Common myeloid progenitor, CD34-positive (primary cell): ENCODE results near the gene MYH9.
A peak's percentile ranks its signal among the peaks of the same experiment; 100 is the strongest.
"Not testable (repeated sequence)": the region's sequence is repeated elsewhere in the genome, so short reads cannot be mapped to it uniquely, and the experiment has no call there.

Experiments
- CTCF ChIA-PET: fragments of 350-600 bp; sonication (Branson Sonifier 250); formaldehyde crosslinking; loops from one replicate; lab custom pipeline; 2021; ENCODE audit warnings: antibody characterized with exemption; lab: Charles Lee
- POLR2A ChIA-PET: fragments of 350-600 bp; sonication (Branson Sonifier 250); formaldehyde crosslinking; loops from one replicate; lab custom pipeline; 2021; ENCODE audit warnings: antibody characterized with exemption; lab: Charles Lee
- DNase-seq, 3 donors: peaks; one replicate each; pipeline versions ENCODE4 v3.0.0 to v3.0.0-alpha.2; 2013
- H3K27ac ChIP-seq, 2 experiments: 1 replicate in 1 of 2; 2 replicates in 1 of 2; pipeline ENCODE4 v1.7.0; 2013; ENCODE audit warnings: inconsistent platforms in 2 of 2, low read length in 2 of 2, mild to moderate bottlenecking in 2 of 2, low read depth in 1 of 2, moderate library complexity in 1 of 2; ENCODE audit not compliant: severe bottlenecking in 2 of 2, insufficient read depth in 1 of 2, poor library complexity in 1 of 2
- H3K27me3 ChIP-seq, 5 experiments: replicated peaks in 2 of 5; 1 replicate in 3 of 5; 2 replicates in 2 of 5; pipeline versions ENCODE4 v1.6.1 to v1.7.0; 2013; ENCODE audit warnings: low read length in 4 of 5, mild to moderate bottlenecking in 2 of 5, moderate library complexity in 2 of 5, inconsistent platforms in 1 of 5; ENCODE audit not compliant: insufficient read depth in 5 of 5, control insufficient read depth in 4 of 5
- H3K36me3 ChIP-seq, 4 experiments: 1 replicate in 2 of 4; 2 replicates in 2 of 4; pipeline versions ENCODE4 v1.6.1 to v1.7.0; 2013; ENCODE audit warnings: low read length in 3 of 4, control low read depth in 1 of 4, mild to moderate bottlenecking in 1 of 4; ENCODE audit not compliant: control insufficient read depth in 4 of 4, insufficient read depth in 4 of 4
- H3K4me1 ChIP-seq, 4 experiments: 1 replicate in 3 of 4; 2 replicates in 1 of 4; pipeline versions ENCODE4 v1.6.1 to v1.7.1; 2013; ENCODE audit warnings: low read length in 3 of 4, mild to moderate bottlenecking in 3 of 4, control low read depth in 1 of 4, inconsistent platforms in 1 of 4, moderate library complexity in 1 of 4; ENCODE audit not compliant: control insufficient read depth in 4 of 4, insufficient read depth in 4 of 4; ENCODE audit errors: control extremely low read depth in 1 of 4
- H3K4me3 ChIP-seq, 7 experiments: 1 replicate in 4 of 7; 2 replicates in 3 of 7; pipeline versions ENCODE4 v1.5.1 to v1.7.0; 2013; ENCODE audit warnings: mild to moderate bottlenecking in 7 of 7, low read length in 6 of 7, moderate library complexity in 6 of 7, inconsistent platforms in 2 of 7, low read depth in 2 of 7, control low read depth in 1 of 7; ENCODE audit not compliant: insufficient read depth in 4 of 7, control insufficient read depth in 1 of 7; ENCODE audit errors: extremely low read depth in 1 of 7
- H3K9me3 ChIP-seq, 5 experiments: 1 replicate in 4 of 5; 2 replicates in 1 of 5; pipeline versions ENCODE4 v1.6.1 to v1.7.1; 2013; ENCODE audit warnings: low read length in 4 of 5, mild to moderate bottlenecking in 2 of 5, inconsistent platforms in 1 of 5, low read depth in 1 of 5, moderate library complexity in 1 of 5; ENCODE audit not compliant: control insufficient read depth in 4 of 5, insufficient read depth in 2 of 5; ENCODE audit errors: control extremely low read depth in 1 of 5
- WGBS: methylation state at CpG from one replicate; pipeline ENCODE4 v1.1.5; 2013; ENCODE audit not compliant: insufficient coverage; 5-methylcytosine and 5-hydroxymethylcytosine counted together

MYH9 gene

GRCh38 chr22:36255572-36255971 lies 132.2 kb downstream of the MYH9 start:
- POLR2A ChIA-PET, H3K4me3 ChIP-seq, H3K27ac ChIP-seq, DNase-seq, H3K9me3 ChIP-seq, H3K27me3 ChIP-seq, CTCF ChIA-PET: not testable (repeated sequence)
- no CpG with 5 or more reads among the region's 5 CpGs for WGBS
- Histone ChIP-seq H3K36me3 (peaks cover 0 to 13% (median 4%) of the 10 kb centered on the region in 4 experiments), H3K4me1 (peaks cover 5 to 44% (median 40%) of the 10 kb centered on the region in 4 experiments)

DNA sequence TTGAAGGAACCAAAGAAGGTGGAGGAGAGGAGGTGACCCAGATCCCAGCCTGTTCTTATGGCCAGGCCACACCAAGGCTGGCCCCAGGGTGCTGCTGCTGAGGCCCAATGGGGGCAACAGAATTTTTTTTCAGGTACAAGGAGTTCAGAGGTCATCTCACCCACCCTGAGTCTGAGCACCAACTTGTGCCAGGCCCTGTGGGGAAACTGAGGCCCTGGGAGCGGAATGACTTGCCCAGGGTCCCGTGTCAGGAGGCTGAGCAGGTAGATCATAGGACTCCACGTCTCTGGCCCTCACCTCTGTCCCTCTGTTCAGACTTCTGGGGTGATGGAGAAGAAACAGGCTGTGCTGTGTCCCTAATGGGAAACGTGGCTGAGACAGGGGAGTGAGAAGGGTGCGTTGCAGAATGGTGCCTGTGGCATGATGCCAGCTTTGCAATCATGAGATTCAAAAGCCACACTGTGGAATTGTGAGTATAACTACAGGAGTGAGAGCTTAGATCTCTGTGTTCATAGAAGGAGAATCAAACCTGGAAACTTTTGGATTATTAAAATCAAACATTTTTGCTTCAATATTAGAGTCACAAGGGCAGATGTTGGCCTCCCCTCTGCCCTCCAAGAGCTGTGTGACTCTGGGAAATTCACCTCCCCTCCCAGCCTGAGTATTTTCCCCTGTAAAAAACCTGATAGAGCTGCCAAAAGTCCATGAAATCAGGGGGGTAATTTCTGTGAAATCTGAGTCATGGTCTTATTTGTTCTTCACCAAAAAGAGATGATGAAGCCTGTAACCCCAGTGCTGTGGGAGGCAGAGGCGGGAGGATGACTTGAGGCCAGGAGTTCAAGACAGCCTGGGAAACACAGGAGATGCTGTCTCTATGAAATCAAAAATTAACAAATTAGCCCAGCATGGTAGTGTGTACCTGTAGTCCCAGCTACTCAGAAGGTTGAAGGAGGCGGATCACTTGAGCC lies 134.0 kb downstream of the MYH9 start:
- Histone ChIP-seq H3K27me3 (no peaks in the 10 kb centered on the region), H3K4me3 (peak overlapping the region; percentile 51 to 97 (median 81)), H3K27ac (peak overlapping the region; percentile 62 to 86), H3K4me1 (peaks cover 2 to 34% (median 32%) of the 10 kb centered on the region in 4 experiments), H3K9me3 (peaks cover 0 to 3% (median 0%) of the 10 kb centered on the region in 5 experiments), H3K36me3 (peaks cover 0 to 8% (median 3%) of the 10 kb centered on the region in 4 experiments)
- WGBS = 53% methylated on average over 6 of the region's 7 CpGs
- ChIA-PET CTCF (interaction anchor here (0.8 to 3.6 kb wide), 10 partner anchors 10 to 49 kb away, joined by 3 to 20 read pairs (median 4); partner anchors contain the start of gene APOL2), POLR2A (interaction anchor here (1.0 kb wide), 1 partner anchor 14 kb away, joined by 3 read pairs; the partner anchor contains the start of gene APOL2)
- peak in 2 of 3 donors; percentile 26 to 29 for DNase-seq

GRCh38 chr22:36252754-36253522 lies 134.8 kb downstream of the MYH9 start, which contains the start of gene APOL1:
APOL1 (plus strand) TSS chr22:36253133; CDS start chr22:36254956, 1,823 bp downstream.
- peaks cover 0 to 7% (median 3%) of the 10 kb centered on the region in 4 experiments for H3K36me3 ChIP-seq
- no peaks in the 10 kb centered on the region for H3K27me3 ChIP-seq
- ChIA-PET CTCF (interaction anchor here (0.8 to 3.6 kb wide), 10 partner anchors 9 to 50 kb away, joined by 3 to 20 read pairs (median 4); partner anchors contain the start of gene APOL2), POLR2A (interaction anchor here (1.0 kb wide), 1 partner anchor 13 kb away, joined by 3 read pairs; the partner anchor contains the start of gene APOL2)
- WGBS = 19% methylated on average over 9 of the region's 10 CpGs
- H3K4me1 ChIP-seq = peaks cover 0 to 27% (median 25%) of the 10 kb centered on the region in 4 experiments
- peak; percentile 61 to 87 (median 78) for DNase-seq
- H3K9me3 ChIP-seq = peaks cover 0 to 5% (median 0%) of the 10 kb centered on the region in 5 experiments
- H3K4me3 ChIP-seq = peak within 1 kb of the TSS; percentile 51 to 97 (median 81)
- peak within 1 kb of the TSS; percentile 62 to 86 for H3K27ac ChIP-seq

DNA sequence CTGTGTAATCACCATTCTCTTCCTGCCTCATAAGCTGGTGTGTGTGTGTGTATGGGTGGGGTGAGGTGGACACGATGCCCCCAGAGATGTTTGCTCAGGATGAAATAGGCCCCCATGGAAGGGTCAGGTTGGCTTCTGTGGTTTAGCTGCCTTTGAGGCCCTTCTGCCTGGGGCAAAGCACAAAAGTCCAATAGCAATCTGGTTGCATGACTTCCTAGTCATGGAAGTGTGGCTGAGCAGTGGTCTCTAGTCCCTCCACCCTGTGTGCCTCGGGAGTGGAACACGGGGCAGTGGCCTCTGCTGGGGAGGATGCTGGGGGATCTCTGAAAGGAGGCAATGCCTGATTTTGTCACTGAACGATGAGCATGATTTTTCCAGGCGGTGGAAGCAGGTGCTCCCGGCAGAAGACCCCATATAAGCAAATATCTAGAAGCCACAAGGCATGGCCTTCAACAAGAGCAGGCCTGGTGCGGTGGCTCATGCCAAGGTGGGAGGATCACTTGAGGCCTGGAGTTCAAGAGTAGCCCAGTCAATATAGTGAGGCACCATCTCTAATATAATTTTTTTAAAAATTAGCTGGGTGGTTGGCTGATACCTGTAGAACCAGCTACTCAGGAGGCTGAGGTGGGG lies 135.7 kb downstream of the MYH9 start:
- not testable (repeated sequence) for DNase-seq, H3K9me3 ChIP-seq, H3K27me3 ChIP-seq, H3K27ac ChIP-seq, H3K36me3 ChIP-seq
- CTCF ChIA-PET = interaction anchor here (0.9 to 3.6 kb wide), 6 partner anchors 8 to 34 kb away, joined by 3 to 20 read pairs (median 8); partner anchors contain the start of gene APOL2
- H3K4me3 ChIP-seq = peak overlapping the region in 2 of 7 experiments; percentile 96 to 97
- POLR2A ChIA-PET = interaction anchor here (1.0 kb wide), 1 partner anchor 12 kb away, joined by 3 read pairs; the partner anchor contains the start of gene APOL2
- WGBS = 92% methylated on average over 7 of the region's 7 CpGs
- H3K4me1 ChIP-seq = peaks cover 0 to 27% (median 24%) of the 10 kb centered on the region in 4 experiments

DNA sequence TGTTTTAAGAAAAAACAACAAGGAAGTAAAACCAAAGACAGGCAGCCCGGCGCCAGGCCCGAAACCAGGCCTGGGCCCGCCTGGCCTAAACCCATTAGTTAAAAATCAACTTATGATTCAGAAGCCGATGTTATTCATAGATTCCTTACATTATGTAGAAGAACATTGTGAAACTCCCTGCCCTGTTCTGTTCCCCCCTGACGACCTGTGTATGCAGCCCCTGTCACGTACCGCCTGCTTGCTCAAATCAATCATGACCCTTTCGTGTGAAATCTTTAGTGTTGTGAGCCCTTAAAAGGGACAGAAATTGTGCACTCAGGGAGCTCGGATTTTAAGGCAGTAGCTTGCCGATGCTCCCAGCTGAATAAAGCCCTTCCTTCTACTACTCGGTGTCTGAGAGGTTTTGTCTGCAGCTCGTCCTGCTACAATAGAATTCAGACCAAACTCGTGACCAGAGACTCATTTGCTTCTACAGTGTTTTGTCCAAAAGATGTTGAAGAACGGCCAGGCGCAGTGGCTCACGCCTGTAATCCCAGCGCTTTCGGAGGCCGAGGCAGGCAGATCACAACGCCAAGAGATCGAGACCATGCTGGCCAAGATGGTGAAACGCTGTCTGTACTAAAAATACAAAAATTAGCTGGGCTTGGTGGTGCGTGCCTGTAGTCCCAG lies 137.3 kb downstream of the MYH9 start:
- H3K27ac ChIP-seq, H3K36me3 ChIP-seq, DNase-seq, POLR2A ChIA-PET, H3K9me3 ChIP-seq, H3K4me3 ChIP-seq, H3K27me3 ChIP-seq: not testable (repeated sequence)
- 99% methylated on average over 20 of the region's 24 CpGs for WGBS
- H3K4me1 ChIP-seq = peaks cover 0 to 27% (median 24%) of the 10 kb centered on the region in 4 experiments
- CTCF ChIA-PET = interaction anchor here (0.8 to 3.7 kb wide), 3 partner anchors 11 to 37 kb away, joined by 3 to 18 read pairs (median 4); partner anchors contain the start of gene APOL2

GRCh38 chr22:36249160-36249559 lies 138.6 kb downstream of the MYH9 start:
- H3K9me3 ChIP-seq = peaks cover 0 to 5% (median 0%) of the 10 kb centered on the region in 5 experiments
- no peak overlapping the region for H3K4me3 ChIP-seq
- H3K27ac ChIP-seq = no peak overlapping the region
- no peaks in the 10 kb centered on the region for H3K36me3 ChIP-seq
- no CpG with 5 or more reads among the region's 2 CpGs for whole genome bisulfite sequencing
- ChIA-PET CTCF (interaction anchor here (1.4 to 3.7 kb wide), 3 partner anchors 10 to 38 kb away, joined by 4 to 18 read pairs (median 4); partner anchors contain the start of gene APOL2), POLR2A (no interaction called here)
- no peaks in the 10 kb centered on the region for H3K27me3 ChIP-seq
- DNase-seq = peak in 2 of 3 donors; percentile 20 to 21
- H3K4me1 ChIP-seq = peaks cover 0 to 18% (median 16%) of the 10 kb centered on the region in 4 experiments
